WTC11 (cell line): Measurements from ENCODE around the gene SALL3.

ENCODE experiments used
- CREB1 ChIP-seq: sonication (generic); formaldehyde crosslinking; IDR thresholded peaks from 2 replicates; pipeline ENCODE4 v1.8.0; 2023; ENCODE audit warnings: mild to moderate bottlenecking, missing genetic modification reagents
- FOXJ3 ChIP-seq: sonication (generic); formaldehyde crosslinking; IDR thresholded peaks from 2 replicates; pipeline ENCODE4 v1.9.0; 2021; ENCODE audit warnings: missing genetic modification reagents, mild to moderate bottlenecking, borderline replicate concordance
- JAZF1 ChIP-seq: fragments of 250-450 bp; sonication (Bioruptor Pico); IDR thresholded peaks from 2 replicates; pipeline ENCODE4 v1.9.0; 2021; ENCODE audit warnings: moderate library complexity, mild to moderate bottlenecking, inconsistent platforms
- SMAD3 ChIP-seq: sonication (generic); formaldehyde crosslinking; IDR thresholded peaks from 2 replicates; pipeline ENCODE4 v1.8.0; 2022; ENCODE audit warnings: missing genetic modification reagents, mild to moderate bottlenecking, borderline replicate concordance
- SP1 ChIP-seq: sonication (generic); formaldehyde crosslinking; conservative IDR thresholded peaks from 2 replicates; pipeline ENCODE4 v1.8.1; 2022; ENCODE audit warnings: missing genetic modification reagents
- TF ChIP-seq, protein P1 (sequence below): fragments of 200-600 bp; IDR thresholded peaks from 2 replicates; pipeline ENCODE4 v1.8.0; 2022; ENCODE audit warnings: antibody characterized with exemption
- TF ChIP-seq, protein P2 (sequence below): sonication (generic); formaldehyde crosslinking; IDR thresholded peaks from 2 replicates; pipeline ENCODE4 v1.8.1; 2023; ENCODE audit warnings: mild to moderate bottlenecking, missing genetic modification reagents, moderate library complexity
- TF ChIP-seq, protein P3 (sequence below): sonication (generic); formaldehyde crosslinking; IDR thresholded peaks from 2 replicates; pipeline ENCODE4 v1.8.1; 2023; ENCODE audit warnings: mild to moderate bottlenecking, moderate library complexity, missing genetic modification reagents
- TF ChIP-seq, protein P4 (sequence below): sonication (generic); formaldehyde crosslinking; conservative IDR thresholded peaks from 2 replicates; pipeline ENCODE4 v1.8.1; 2022; ENCODE audit warnings: mild to moderate bottlenecking, missing genetic modification reagents
- TF ChIP-seq, protein P5 (sequence below): sonication (generic); formaldehyde crosslinking; IDR thresholded peaks from 2 replicates; pipeline ENCODE4 v1.8.0; 2022; ENCODE audit warnings: mild to moderate bottlenecking, missing genetic modification reagents
- TF ChIP-seq, protein P6 (sequence below): sonication (generic); formaldehyde crosslinking; IDR thresholded peaks from 2 replicates; pipeline ENCODE4 v1.8.1; 2022; ENCODE audit warnings: low read depth, missing genetic modification reagents, borderline replicate concordance
- TF ChIP-seq, protein P7 (sequence below): sonication (generic); formaldehyde crosslinking; IDR thresholded peaks from 2 replicates; pipeline ENCODE4 v1.8.0; 2022; ENCODE audit warnings: mild to moderate bottlenecking, missing genetic modification reagents

DNA sequence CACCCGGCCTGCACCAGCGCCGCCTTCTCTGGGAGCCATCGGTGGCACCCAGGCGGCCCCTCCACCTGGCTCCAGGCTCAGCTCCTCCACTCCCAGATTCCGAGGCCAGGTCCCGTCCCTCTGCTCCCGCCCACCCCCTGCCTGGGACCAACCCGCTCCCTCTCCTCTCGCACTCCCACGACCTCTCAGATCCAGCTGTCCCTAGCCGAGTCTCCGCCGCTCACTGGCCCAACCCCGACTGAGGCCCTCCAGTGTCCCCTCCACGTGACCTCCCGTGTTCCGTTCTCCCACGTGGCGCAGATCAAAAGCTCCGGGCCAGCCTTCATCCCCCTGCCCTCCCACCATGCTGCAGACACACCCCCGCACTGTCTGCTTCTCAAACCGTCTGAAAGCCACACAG, 14.4 kb upstream of the SALL3 start:
- TF ChIP-seq, protein P1, sequence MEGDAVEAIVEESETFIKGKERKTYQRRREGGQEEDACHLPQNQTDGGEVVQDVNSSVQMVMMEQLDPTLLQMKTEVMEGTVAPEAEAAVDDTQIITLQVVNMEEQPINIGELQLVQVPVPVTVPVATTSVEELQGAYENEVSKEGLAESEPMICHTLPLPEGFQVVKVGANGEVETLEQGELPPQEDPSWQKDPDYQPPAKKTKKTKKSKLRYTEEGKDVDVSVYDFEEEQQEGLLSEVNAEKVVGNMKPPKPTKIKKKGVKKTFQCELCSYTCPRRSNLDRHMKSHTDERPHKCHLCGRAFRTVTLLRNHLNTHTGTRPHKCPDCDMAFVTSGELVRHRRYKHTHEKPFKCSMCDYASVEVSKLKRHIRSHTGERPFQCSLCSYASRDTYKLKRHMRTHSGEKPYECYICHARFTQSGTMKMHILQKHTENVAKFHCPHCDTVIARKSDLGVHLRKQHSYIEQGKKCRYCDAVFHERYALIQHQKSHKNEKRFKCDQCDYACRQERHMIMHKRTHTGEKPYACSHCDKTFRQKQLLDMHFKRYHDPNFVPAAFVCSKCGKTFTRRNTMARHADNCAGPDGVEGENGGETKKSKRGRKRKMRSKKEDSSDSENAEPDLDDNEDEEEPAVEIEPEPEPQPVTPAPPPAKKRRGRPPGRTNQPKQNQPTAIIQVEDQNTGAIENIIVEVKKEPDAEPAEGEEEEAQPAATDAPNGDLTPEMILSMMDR: no peak
- TF ChIP-seq, protein P2, sequence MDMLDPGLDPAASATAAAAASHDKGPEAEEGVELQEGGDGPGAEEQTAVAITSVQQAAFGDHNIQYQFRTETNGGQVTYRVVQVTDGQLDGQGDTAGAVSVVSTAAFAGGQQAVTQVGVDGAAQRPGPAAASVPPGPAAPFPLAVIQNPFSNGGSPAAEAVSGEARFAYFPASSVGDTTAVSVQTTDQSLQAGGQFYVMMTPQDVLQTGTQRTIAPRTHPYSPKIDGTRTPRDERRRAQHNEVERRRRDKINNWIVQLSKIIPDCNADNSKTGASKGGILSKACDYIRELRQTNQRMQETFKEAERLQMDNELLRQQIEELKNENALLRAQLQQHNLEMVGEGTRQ: no peak
- TF ChIP-seq, protein P3, sequence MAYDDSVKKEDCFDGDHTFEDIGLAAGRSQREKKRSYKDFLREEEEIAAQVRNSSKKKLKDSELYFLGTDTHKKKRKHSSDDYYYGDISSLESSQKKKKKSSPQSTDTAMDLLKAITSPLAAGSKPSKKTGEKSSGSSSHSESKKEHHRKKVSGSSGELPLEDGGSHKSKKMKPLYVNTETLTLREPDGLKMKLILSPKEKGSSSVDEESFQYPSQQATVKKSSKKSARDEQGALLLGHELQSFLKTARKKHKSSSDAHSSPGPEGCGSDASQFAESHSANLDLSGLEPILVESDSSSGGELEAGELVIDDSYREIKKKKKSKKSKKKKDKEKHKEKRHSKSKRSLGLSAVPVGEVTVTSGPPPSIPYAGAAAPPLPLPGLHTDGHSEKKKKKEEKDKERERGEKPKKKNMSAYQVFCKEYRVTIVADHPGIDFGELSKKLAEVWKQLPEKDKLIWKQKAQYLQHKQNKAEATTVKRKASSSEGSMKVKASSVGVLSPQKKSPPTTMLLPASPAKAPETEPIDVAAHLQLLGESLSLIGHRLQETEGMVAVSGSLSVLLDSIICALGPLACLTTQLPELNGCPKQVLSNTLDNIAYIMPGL (CRISPR knock-in tag): no peak
- no peak for TF ChIP-seq SP1 (CRISPR knock-in tag)
- TF ChIP-seq, protein P4, sequence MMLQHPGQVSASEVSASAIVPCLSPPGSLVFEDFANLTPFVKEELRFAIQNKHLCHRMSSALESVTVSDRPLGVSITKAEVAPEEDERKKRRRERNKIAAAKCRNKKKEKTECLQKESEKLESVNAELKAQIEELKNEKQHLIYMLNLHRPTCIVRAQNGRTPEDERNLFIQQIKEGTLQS: no peak
- TF ChIP-seq, protein P5, sequence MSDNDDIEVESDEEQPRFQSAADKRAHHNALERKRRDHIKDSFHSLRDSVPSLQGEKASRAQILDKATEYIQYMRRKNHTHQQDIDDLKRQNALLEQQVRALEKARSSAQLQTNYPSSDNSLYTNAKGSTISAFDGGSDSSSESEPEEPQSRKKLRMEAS (CRISPR knock-in tag): no peak
- TF ChIP-seq FOXJ3: no peak
- no peak for TF ChIP-seq CREB1 (CRISPR knock-in tag)
- TF ChIP-seq, protein P6, sequence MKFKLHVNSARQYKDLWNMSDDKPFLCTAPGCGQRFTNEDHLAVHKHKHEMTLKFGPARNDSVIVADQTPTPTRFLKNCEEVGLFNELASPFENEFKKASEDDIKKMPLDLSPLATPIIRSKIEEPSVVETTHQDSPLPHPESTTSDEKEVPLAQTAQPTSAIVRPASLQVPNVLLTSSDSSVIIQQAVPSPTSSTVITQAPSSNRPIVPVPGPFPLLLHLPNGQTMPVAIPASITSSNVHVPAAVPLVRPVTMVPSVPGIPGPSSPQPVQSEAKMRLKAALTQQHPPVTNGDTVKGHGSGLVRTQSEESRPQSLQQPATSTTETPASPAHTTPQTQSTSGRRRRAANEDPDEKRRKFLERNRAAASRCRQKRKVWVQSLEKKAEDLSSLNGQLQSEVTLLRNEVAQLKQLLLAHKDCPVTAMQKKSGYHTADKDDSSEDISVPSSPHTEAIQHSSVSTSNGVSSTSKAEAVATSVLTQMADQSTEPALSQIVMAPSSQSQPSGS (CRISPR knock-in tag): no peak
- no peak for TF ChIP-seq SMAD3 (CRISPR knock-in tag)
- TF ChIP-seq JAZF1 (CRISPR knock-in tag): no peak
- TF ChIP-seq, protein P7, sequence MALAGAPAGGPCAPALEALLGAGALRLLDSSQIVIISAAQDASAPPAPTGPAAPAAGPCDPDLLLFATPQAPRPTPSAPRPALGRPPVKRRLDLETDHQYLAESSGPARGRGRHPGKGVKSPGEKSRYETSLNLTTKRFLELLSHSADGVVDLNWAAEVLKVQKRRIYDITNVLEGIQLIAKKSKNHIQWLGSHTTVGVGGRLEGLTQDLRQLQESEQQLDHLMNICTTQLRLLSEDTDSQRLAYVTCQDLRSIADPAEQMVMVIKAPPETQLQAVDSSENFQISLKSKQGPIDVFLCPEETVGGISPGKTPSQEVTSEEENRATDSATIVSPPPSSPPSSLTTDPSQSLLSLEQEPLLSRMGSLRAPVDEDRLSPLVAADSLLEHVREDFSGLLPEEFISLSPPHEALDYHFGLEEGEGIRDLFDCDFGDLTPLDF (CRISPR knock-in tag): no peak
